HEK293 (cell line): ENCODE results near the gene KDSR.

ENCODE experiments used
- CTCF ChIA-PET: fragments of 350-600 bp; formaldehyde crosslinking; extraction: SDS; loops from one replicate; lab custom pipeline; 2021; ENCODE audit warnings: antibody characterized with exemption; lab: Yijun Ruan, JAX
- POLR2A ChIA-PET: fragments of 300-600 bp; formaldehyde crosslinking; extraction: SDS; loops from one replicate; lab custom pipeline; 2020; ENCODE audit warnings: antibody characterized with exemption, inconsistent platforms; lab: Yijun Ruan, JAX
- H3K27ac ChIP-seq: fragments of 200-500 bp; sonication (Bioruptor generic); 2 replicates; pipeline ENCODE4 v1.5.1; 2014; ENCODE audit warnings: low read depth, low read length, control low read depth, inconsistent platforms; ENCODE audit errors: extremely low read depth
- H3K36me3 ChIP-seq, 2 experiments: fragments of 200-500 bp in 1 of 2; sonication (Bioruptor generic) in 1 of 2; 1 replicate in 1 of 2; 2 replicates in 1 of 2; pipeline ENCODE4 v1.5.1; 2014 to 2017; ENCODE audit warnings: inconsistent platforms in 2 of 2, low read length in 2 of 2; ENCODE audit not compliant: control insufficient read depth in 2 of 2, insufficient read depth in 1 of 2
- H3K4me1 ChIP-seq: fragments of 200-500 bp; sonication (Bioruptor generic); 2 replicates; pipeline ENCODE4 v1.5.1; 2014; ENCODE audit warnings: mild to moderate bottlenecking, low read length, inconsistent platforms; ENCODE audit not compliant: control insufficient read depth, insufficient read depth
- H3K4me3 ChIP-seq: 2 replicates; pipeline ENCODE4 v1.5.1; 2011; ENCODE audit warnings: low read depth, mild to moderate bottlenecking, control low read depth, low read length, moderate library complexity
- H3K9me3 ChIP-seq: fragments of 200-500 bp; sonication (Bioruptor generic); 2 replicates; pipeline ENCODE4 v1.5.1; 2014; ENCODE audit warnings: low read depth, low read length, inconsistent platforms; ENCODE audit not compliant: control insufficient read depth, insufficient read depth
- GFI1B ChIP-seq: fragments of 450-650 bp; formaldehyde crosslinking; IDR thresholded peaks from 2 replicates; pipeline ENCODE4 v1.5.1; 2016; ENCODE audit warnings: missing biosample characterization, missing genetic modification characterization
- KLF7 ChIP-seq: fragments of 450-650 bp; formaldehyde crosslinking; IDR thresholded peaks from 2 replicates; pipeline ENCODE4 v1.5.1; 2016; ENCODE audit warnings: missing biosample characterization, missing genetic modification characterization, borderline replicate concordance
- KLF9 ChIP-seq: fragments of 450-650 bp; formaldehyde crosslinking; IDR thresholded peaks from 2 replicates; pipeline ENCODE4 v1.5.1; 2016; ENCODE audit warnings: missing biosample characterization, missing genetic modification characterization, low read depth
- MZF1 ChIP-seq: fragments of 450-650 bp; formaldehyde crosslinking; IDR thresholded peaks from 2 replicates; pipeline ENCODE4 v1.5.1; 2017; ENCODE audit warnings: missing biosample characterization, missing genetic modification characterization, borderline replicate concordance
- OVOL3 ChIP-seq: fragments of 450-650 bp; formaldehyde crosslinking; IDR thresholded peaks from 2 replicates; pipeline ENCODE4 v1.5.1; 2016; ENCODE audit warnings: missing biosample characterization, missing genetic modification characterization
- PRDM1 ChIP-seq: fragments of 450-650 bp; formaldehyde crosslinking; IDR thresholded peaks from 2 replicates; pipeline ENCODE4; 2016; ENCODE audit warnings: missing biosample characterization, missing genetic modification characterization
- RBAK ChIP-seq: fragments of 450-650 bp; formaldehyde crosslinking; IDR thresholded peaks from 2 replicates; pipeline ENCODE4 v1.5.1; 2016; ENCODE audit warnings: missing biosample characterization, missing genetic modification characterization
- ZBTB11 ChIP-seq: fragments of 450-650 bp; formaldehyde crosslinking; conservative IDR thresholded peaks from 2 replicates; pipeline ENCODE4 v1.5.1; 2016; ENCODE audit warnings: low read depth, missing biosample characterization, missing genetic modification characterization
- ZBTB48 ChIP-seq: fragments of 450-650 bp; formaldehyde crosslinking; IDR thresholded peaks from 2 replicates; pipeline ENCODE4 v1.5.1; 2016; ENCODE audit warnings: missing biosample characterization, missing genetic modification characterization
- ZBTB49 ChIP-seq: fragments of 450-650 bp; formaldehyde crosslinking; IDR thresholded peaks from 2 replicates; pipeline ENCODE4 v1.5.1; 2016; ENCODE audit warnings: missing biosample characterization, missing genetic modification characterization, low read depth
- ZFP41 ChIP-seq: fragments of 450-650 bp; formaldehyde crosslinking; IDR thresholded peaks from 2 replicates; pipeline ENCODE4 v1.5.1; 2016; ENCODE audit warnings: missing biosample characterization, missing genetic modification characterization, borderline replicate concordance
- ZNF16 ChIP-seq: fragments of 450-650 bp; formaldehyde crosslinking; IDR thresholded peaks from 2 replicates; pipeline ENCODE4 v1.5.1; 2016; ENCODE audit warnings: low read depth, missing biosample characterization, missing genetic modification characterization
- ZNF19 ChIP-seq: fragments of 450-650 bp; formaldehyde crosslinking; IDR thresholded peaks from 2 replicates; pipeline ENCODE4; 2016; ENCODE audit warnings: missing biosample characterization, missing genetic modification characterization, low read depth
- ZNF2 ChIP-seq: fragments of 450-650 bp; formaldehyde crosslinking; IDR thresholded peaks from 2 replicates; pipeline ENCODE4 v1.5.1; 2016; ENCODE audit warnings: missing biosample characterization, missing genetic modification characterization
- ZNF211 ChIP-seq: fragments of 450-650 bp; formaldehyde crosslinking; IDR thresholded peaks from 2 replicates; pipeline ENCODE4 v1.5.1; 2016; ENCODE audit warnings: low read depth, missing biosample characterization, missing genetic modification characterization
- ZNF23 ChIP-seq: fragments of 450-650 bp; formaldehyde crosslinking; IDR thresholded peaks from 2 replicates; pipeline ENCODE4 v1.5.1; 2016; ENCODE audit warnings: missing biosample characterization, missing genetic modification characterization, borderline replicate concordance
- ZNF24 ChIP-seq: fragments of 450-650 bp; formaldehyde crosslinking; IDR thresholded peaks from 2 replicates; pipeline ENCODE4 v1.5.1; 2016; ENCODE audit warnings: missing biosample characterization, missing genetic modification characterization
- ZNF350 ChIP-seq: fragments of 450-650 bp; formaldehyde crosslinking; IDR thresholded peaks from 2 replicates; pipeline ENCODE4 v1.5.0; 2017; ENCODE audit warnings: missing biosample characterization, mild to moderate bottlenecking, missing genetic modification characterization
- ZNF391 ChIP-seq: fragments of 450-650 bp; formaldehyde crosslinking; IDR thresholded peaks from 2 replicates; pipeline ENCODE4 v1.5.1; 2016; ENCODE audit warnings: low read depth, missing biosample characterization, missing genetic modification characterization, borderline replicate concordance
- ZNF433 ChIP-seq: fragments of 450-650 bp; formaldehyde crosslinking; IDR thresholded peaks from 2 replicates; pipeline ENCODE4 v1.5.1; 2016; ENCODE audit warnings: missing biosample characterization, missing genetic modification characterization, low read depth
- ZNF529 ChIP-seq: fragments of 450-650 bp; formaldehyde crosslinking; IDR thresholded peaks from 2 replicates; pipeline ENCODE4 v1.5.1; 2017; ENCODE audit warnings: missing genetic modification characterization, missing biosample characterization; ENCODE audit not compliant: insufficient replicate concordance
- ZNF548 ChIP-seq: fragments of 450-650 bp; formaldehyde crosslinking; IDR thresholded peaks from 2 replicates; pipeline ENCODE4 v1.5.1; 2016; ENCODE audit warnings: missing biosample characterization, missing genetic modification characterization
- ZNF558 ChIP-seq: fragments of 450-650 bp; formaldehyde crosslinking; IDR thresholded peaks from 2 replicates; pipeline ENCODE4 v1.5.1; 2016; ENCODE audit warnings: missing biosample characterization, missing genetic modification characterization
- ZNF791 ChIP-seq: fragments of 450-650 bp; formaldehyde crosslinking; IDR thresholded peaks from 2 replicates; pipeline ENCODE4 v1.5.1; 2016; ENCODE audit warnings: missing biosample characterization, missing genetic modification characterization
- ZNF792 ChIP-seq: fragments of 450-650 bp; formaldehyde crosslinking; IDR thresholded peaks from 2 replicates; pipeline ENCODE4 v1.5.1; 2016; ENCODE audit warnings: missing biosample characterization, missing genetic modification characterization
- ZNF843 ChIP-seq: fragments of 450-650 bp; formaldehyde crosslinking; IDR thresholded peaks from 2 replicates; pipeline ENCODE4 v1.5.1; 2016; ENCODE audit warnings: missing biosample characterization, missing genetic modification characterization
- ZXDB ChIP-seq: fragments of 450-650 bp; formaldehyde crosslinking; IDR thresholded peaks from 2 replicates; pipeline ENCODE4 v1.5.1; 2016; ENCODE audit warnings: missing biosample characterization, missing genetic modification characterization
- TF ChIP-seq, protein P1 (sequence below): fragments of 450-650 bp; formaldehyde crosslinking; IDR thresholded peaks from 2 replicates; pipeline ENCODE4 v1.5.1; 2016; ENCODE audit warnings: missing biosample characterization, missing genetic modification characterization
- TF ChIP-seq, protein P2 (sequence below): fragments of 450-650 bp; formaldehyde crosslinking; IDR thresholded peaks from 2 replicates; pipeline ENCODE4 v1.5.1; 2016; ENCODE audit warnings: missing biosample characterization, missing genetic modification characterization

The KDSR gene

DNA sequence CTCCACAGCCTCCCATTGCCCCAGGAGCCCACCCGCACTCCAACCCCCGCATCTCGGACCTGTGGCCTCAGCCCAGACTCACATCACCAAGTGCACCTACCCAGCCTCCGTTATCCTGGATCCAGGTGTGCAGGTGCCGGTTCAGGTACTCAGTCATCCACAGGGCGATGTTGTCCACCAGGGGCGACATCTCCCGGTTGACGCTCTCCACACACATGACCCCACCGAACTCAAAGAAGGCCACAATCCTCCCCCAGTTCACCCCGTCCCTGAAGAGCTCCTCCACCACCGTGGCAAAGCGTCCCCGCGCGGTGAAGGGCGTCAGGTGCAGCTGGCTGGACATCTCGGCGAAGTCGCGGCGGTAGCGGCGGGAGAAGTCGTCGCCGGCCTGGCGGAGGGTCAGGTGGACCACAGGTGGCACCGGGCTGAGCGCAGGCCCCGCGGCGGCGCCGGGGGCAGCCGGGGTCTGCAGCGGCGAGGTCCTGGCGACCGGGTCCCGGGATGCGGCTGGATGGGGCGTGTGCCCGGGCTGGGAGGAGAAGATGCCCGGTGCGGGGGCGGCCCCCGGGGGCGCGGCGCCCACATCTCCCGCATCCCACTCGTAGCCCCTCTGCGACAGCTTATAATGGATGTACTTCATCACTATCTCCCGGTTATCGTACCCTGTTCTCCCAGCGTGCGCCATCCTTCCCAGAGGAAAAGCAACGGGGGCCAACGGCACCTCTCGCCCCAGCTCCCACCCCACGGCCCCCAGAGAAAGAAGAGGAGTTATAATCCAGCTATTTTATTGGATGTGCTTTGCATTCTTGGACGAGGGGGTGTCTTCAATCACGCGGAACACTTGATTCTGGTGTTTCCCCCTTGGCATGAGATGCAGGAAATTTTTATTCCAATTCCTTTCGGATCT, 48.8 kb downstream of the KDSR start:
- no peaks in the 10 kb centered on the region for H3K9me3 ChIP-seq
- ChIA-PET CTCF (interaction anchor here (0.6 to 3.2 kb wide), 30 partner anchors 8 to 1983 kb away, joined by 3 to 23 read pairs (median 4); no protein-coding TSS in a partner anchor), POLR2A (interaction anchor here (0.8 kb wide), 1 partner anchor 108 kb away, joined by 3 read pairs; no protein-coding TSS in a partner anchor)
- H3K4me3 ChIP-seq: peak overlapping the region; percentile 54
- H3K4me1 ChIP-seq: peaks cover 25% of the 10 kb centered on the region; the same call in 1 of the 2 replicates
- peak overlapping the region; percentile 20; the same call in 1 of the 2 replicates for H3K27ac ChIP-seq
- H3K36me3 ChIP-seq: no peaks in the 10 kb centered on the region
- TF ChIP-seq ZNF16 (no peak), ZNF433 (tag by site-specific recombination) (no peak), ZBTB49 (tag by site-specific recombination) (no peak), ZNF24 (tag by site-specific recombination) (no peak), ZFP41 (tag by site-specific recombination) (no peak), GFI1B (tag by site-specific recombination) (no peak), OVOL3 (tag by site-specific recombination) (no peak), RBAK (tag by site-specific recombination) (no peak), ZNF211 (tag by site-specific recombination) (no peak), ZNF350 (no peak), KLF9 (tag by site-specific recombination) (no peak), ZNF23 (tag by site-specific recombination) (no peak), ZNF558 (tag by site-specific recombination) (no peak), ZBTB48 (tag by site-specific recombination) (peak; percentile 79), ZNF843 (tag by site-specific recombination) (no peak), ZNF792 (tag by site-specific recombination) (no peak), ZNF529 (tag by site-specific recombination) (no peak), ZNF19 (tag by site-specific recombination) (no peak), ZXDB (tag by site-specific recombination) (peak; percentile 79), ZBTB11 (no peak), ZNF548 (no peak), PRDM1 (tag by site-specific recombination) (no peak), ZNF791 (tag by site-specific recombination) (no peak), ZNF2 (tag by site-specific recombination) (peak; percentile 87), MZF1 (tag by site-specific recombination) (no peak), KLF7 (tag by site-specific recombination) (no peak), ZNF391 (tag by site-specific recombination) (no peak)
- TF ChIP-seq, protein P1, sequence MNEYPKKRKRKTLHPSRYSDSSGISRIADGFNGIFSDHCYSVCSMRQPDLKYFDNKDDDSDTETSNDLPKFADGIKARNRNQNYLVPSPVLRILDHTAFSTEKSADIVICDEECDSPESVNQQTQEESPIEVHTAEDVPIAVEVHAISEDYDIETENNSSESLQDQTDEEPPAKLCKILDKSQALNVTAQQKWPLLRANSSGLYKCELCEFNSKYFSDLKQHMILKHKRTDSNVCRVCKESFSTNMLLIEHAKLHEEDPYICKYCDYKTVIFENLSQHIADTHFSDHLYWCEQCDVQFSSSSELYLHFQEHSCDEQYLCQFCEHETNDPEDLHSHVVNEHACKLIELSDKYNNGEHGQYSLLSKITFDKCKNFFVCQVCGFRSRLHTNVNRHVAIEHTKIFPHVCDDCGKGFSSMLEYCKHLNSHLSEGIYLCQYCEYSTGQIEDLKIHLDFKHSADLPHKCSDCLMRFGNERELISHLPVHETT (tag by site-specific recombination): no peak
- TF ChIP-seq, protein P2, sequence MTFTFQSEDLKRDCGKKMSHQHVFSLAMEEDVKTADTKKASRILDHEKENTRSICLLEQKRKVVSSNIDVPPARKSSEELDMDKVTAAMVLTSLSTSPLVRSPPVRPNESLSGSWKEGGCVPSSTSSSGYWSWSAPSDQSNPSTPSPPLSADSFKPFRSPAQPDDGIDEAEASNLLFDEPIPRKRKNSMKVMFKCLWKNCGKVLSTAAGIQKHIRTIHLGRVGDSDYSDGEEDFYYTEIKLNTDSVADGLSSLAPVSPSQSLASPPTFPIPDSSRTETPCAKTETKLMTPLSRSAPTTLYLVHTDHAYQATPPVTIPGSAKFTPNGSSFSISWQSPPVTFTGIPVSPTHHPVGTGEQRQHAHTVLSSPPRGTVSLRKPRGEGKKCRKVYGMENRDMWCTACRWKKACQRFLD (tag by site-specific recombination): no peak
